Measurements from ENCODE around the gene KIF13A. TPM values are rescaled to one million over a fixed set of nuclear protein-coding genes. Genes with fewer than 3 reads are reported as not detected.
A peak's percentile ranks its signal among the peaks of the same experiment; 100 is the strongest.

Gene KIF13A
- total and polyA plus RNA-seq, 9 of the 15 experiments (the other 6 are each of a cell fraction or from before 2014, with no cell fraction given) = 3.6 to 44.3 (median 29.7) TPM

- WGBS (ENCODE audit: insufficient coverage, low coverage, missing lambda C conversion rate) = 50% methylated on average over 2 of the region's 2 CpGs
- peaks cover 17 to 50% of the 10 kb centered on the region in 2 experiments for H3K4me1 ChIP-seq (replicated peaks in 1 of 2; ENCODE audit: control insufficient read depth in 2 of 2, insufficient read depth in 2 of 2, low read length in 2 of 2)
- no peak overlapping the region for H3K9ac ChIP-seq (ENCODE audit: insufficient read depth in 1 of 2, low read depth in 2 of 2, low read length in 2 of 2)
- no peak overlapping the region for H3K27ac ChIP-seq (ENCODE audit: extremely low read depth, low read depth, low read length)
- no peaks in the 10 kb centered on the region for H3K9me1 ChIP-seq (ENCODE audit: control insufficient read depth, insufficient read depth, low read length)
- ATAC-seq (no peak), FAIRE-seq (no peak), DNase-seq (ENCODE audit: extremely low read depth in 1 of 4, low spot score in 3 of 4) (no peak)
- H3K27me3 ChIP-seq (ENCODE audit: control insufficient read depth in 2 of 2, insufficient read depth in 2 of 2, low read length in 2 of 2) = no peaks in the 10 kb centered on the region
- H2AFZ ChIP-seq (ENCODE audit: low read depth, low read length) = no peak overlapping the region
- peaks cover 8% of the 10 kb centered on the region; the same call in 1 of the 3 replicates for H3K36me3 ChIP-seq (ENCODE audit: control insufficient read depth, insufficient read depth, low read length)
- H4K20me1 ChIP-seq (replicated peaks; ENCODE audit: control insufficient read depth, insufficient read depth, low read length) = no peaks in the 10 kb centered on the region
- H3K4me3 ChIP-seq = no peak overlapping the region
- no peak overlapping the region for H3K4me2 ChIP-seq (ENCODE audit: insufficient read depth, low read length)
- in situ Hi-C loops (cut with MboI) = no loop called here
- H3K79me2 ChIP-seq (ENCODE audit: control insufficient read depth, insufficient read depth, low read length) = no peaks in the 10 kb centered on the region; the same call in 2 of the 3 replicates
- ChIA-PET CTCF (ENCODE audit: low intra/inter-chr PET ratio) (no interaction called here), POLR2A (interaction anchor here (0.6 to 1.3 kb wide), 4 partner anchors 10 to 370 kb away, joined by 3 to 5 read pairs (median 4); no protein-coding TSS in a partner anchor)
- intact Hi-C loops (cut with micrococcal nuclease) = loop anchor here (5.0 kb wide), 1 partner anchor 122 kb away; the partner anchor contains the start of gene KIF13A
- no peaks in the 10 kb centered on the region for H3K9me3 ChIP-seq (replicated peaks; ENCODE audit: control insufficient read depth, insufficient read depth, low read depth, low read length)
- TF ChIP-seq ZNF174 (CRISPR knock-in tag; IDR thresholded peaks at IDR 0.05) (no peak), PKNOX1 (IDR thresholded peaks at IDR 0.05) (peak; percentile 65), ZNF140 (CRISPR knock-in tag; IDR thresholded peaks at IDR 0.05) (no peak), CHD7 (IDR thresholded peaks at IDR 0.05; ENCODE audit: low read depth, low read length) (no peak), MEIS2 (IDR thresholded peaks at IDR 0.05; ENCODE audit: partially characterized antibody) (peak; percentile 1), KDM1A (IDR thresholded peaks at IDR 0.05) (0 out of 4 replicates have a peak, but pooled peaks of 1 of the 2 experiments have one; percentile 47), NFIC (IDR thresholded peaks at IDR 0.05) (peak; percentile 67)
- TF ChIP-seq, protein P1, sequence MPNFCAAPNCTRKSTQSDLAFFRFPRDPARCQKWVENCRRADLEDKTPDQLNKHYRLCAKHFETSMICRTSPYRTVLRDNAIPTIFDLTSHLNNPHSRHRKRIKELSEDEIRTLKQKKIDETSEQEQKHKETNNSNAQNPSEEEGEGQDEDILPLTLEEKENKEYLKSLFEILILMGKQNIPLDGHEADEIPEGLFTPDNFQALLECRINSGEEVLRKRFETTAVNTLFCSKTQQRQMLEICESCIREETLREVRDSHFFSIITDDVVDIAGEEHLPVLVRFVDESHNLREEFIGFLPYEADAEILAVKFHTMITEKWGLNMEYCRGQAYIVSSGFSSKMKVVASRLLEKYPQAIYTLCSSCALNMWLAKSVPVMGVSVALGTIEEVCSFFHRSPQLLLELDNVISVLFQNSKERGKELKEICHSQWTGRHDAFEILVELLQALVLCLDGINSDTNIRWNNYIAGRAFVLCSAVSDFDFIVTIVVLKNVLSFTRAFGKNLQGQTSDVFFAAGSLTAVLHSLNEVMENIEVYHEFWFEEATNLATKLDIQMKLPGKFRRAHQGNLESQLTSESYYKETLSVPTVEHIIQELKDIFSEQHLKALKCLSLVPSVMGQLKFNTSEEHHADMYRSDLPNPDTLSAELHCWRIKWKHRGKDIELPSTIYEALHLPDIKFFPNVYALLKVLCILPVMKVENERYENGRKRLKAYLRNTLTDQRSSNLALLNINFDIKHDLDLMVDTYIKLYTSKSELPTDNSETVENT (CRISPR knock-in tag; IDR thresholded peaks at IDR 0.05) = no peak
- BruUV-seq (replicated peaks) = no TSS peak
Measured at GRCh38 chr6:17865243-17865642, 122.2 kb downstream of the KIF13A start.
